ENCODE results near the gene HS3ST2.

DNA sequence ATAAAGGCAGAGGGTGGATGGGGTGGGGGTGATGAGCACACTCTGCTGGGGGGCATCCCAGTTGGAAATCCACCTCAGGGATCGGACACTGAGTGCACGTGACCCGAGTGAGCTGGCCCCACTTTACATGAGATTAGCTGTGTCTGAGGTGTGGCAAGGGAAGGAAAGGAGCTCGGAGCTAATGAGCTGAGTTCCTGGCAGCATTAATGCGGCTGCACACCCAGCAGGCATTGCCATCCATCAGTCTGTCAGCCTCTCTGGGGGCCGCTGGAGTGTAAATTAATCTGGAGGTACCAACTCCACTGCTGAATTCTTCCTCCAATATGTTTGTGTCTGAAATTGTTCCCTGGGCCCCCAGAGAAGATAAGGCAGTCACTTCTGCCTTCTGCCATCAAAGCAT, 65.5 kb downstream of the HS3ST2 start:
- TF ChIP-seq, protein P1, sequence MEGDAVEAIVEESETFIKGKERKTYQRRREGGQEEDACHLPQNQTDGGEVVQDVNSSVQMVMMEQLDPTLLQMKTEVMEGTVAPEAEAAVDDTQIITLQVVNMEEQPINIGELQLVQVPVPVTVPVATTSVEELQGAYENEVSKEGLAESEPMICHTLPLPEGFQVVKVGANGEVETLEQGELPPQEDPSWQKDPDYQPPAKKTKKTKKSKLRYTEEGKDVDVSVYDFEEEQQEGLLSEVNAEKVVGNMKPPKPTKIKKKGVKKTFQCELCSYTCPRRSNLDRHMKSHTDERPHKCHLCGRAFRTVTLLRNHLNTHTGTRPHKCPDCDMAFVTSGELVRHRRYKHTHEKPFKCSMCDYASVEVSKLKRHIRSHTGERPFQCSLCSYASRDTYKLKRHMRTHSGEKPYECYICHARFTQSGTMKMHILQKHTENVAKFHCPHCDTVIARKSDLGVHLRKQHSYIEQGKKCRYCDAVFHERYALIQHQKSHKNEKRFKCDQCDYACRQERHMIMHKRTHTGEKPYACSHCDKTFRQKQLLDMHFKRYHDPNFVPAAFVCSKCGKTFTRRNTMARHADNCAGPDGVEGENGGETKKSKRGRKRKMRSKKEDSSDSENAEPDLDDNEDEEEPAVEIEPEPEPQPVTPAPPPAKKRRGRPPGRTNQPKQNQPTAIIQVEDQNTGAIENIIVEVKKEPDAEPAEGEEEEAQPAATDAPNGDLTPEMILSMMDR (IDR thresholded peaks at IDR 0.05) = no peak
- no peak for TF ChIP-seq POLR2A (IDR thresholded peaks at IDR 0.05)

All from testis (tissue), 2 donors.